ENCODE data around the gene ORC6. TPM values are rescaled to one million over a fixed set of nuclear protein-coding genes. Genes with fewer than 3 reads are reported as not detected.
A peak's percentile ranks its signal among the peaks of the same experiment; 100 is the strongest.

The ORC6 gene
- total and polyA plus RNA-seq, 9 of the 15 experiments (the other 6 are each of a cell fraction or from before 2014, with no cell fraction given), result 18.7 to 71.4 (median 47.0) TPM

DNA sequence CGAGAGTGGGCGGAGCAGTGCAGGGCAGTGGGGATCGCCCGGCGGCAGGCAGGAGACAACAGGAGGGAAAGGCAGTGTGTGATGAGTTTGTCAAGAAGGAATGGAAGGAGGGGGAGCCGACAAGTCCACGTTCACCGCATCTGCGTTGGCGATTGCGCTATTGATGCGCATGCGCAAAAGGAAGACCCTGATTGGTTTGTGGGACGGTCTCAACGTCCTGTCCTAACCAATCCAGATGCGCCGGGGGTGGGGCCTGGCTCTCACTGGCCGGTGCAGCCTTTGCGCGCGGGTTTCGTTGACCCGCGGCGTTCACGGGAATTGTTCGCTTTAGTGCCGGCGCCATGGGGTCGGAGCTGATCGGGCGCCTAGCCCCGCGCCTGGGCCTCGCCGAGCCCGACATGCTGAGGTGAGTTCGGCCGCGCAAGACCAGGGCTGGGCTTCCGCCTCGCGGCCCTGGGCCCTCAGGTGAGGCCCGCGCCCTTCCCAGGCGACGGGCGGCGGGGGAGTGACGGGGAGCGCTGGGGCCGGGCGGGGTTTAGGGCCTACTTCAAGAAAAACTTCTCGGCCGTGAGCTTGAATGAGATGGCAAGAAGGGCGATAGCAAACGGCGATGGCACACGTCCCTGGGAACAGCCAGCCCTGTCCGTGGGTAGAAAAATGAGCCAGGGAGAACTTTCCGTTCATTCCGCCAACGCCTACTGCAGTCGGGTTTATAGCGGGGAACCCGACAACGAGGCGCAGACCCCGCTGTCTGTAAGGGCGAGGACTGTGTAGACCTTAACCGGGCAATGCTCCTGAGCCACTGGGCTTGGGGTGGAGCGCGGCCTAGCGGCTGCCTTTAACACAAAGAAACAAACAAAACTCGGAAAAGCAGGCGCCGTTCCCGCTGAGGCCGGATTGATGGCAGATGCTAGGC lies at the start of gene ORC6 (continued):
- TF ChIP-seq JUND (IDR thresholded peaks at IDR 0.05; ENCODE audit: borderline replicate concordance, low read depth, low read length) (no peak), JUND (tag; IDR thresholded peaks at IDR 0.05; ENCODE audit: borderline replicate concordance, low read depth, low read length) (no peak; the same call in 2 of the 3 replicates), ZNF146 (CRISPR knock-in tag; IDR thresholded peaks at IDR 0.05; ENCODE audit: unreplicated experiment) (no peak), ZNF174 (CRISPR knock-in tag; IDR thresholded peaks at IDR 0.05) (no peak), DDX20 (tag; IDR thresholded peaks at IDR 0.05; ENCODE audit: low read depth) (no peak), RCOR1 (IDR thresholded peaks at IDR 0.05; ENCODE audit: borderline replicate concordance in 1 of 2, low read depth in 2 of 2, low read length in 2 of 2) (no peak), POLR2AphosphoS5 (IDR thresholded peaks at IDR 0.05; ENCODE audit: control insufficient read depth, insufficient read depth, low read depth, low read length) (peak; percentile 68), HOXB6 (CRISPR knock-in tag; IDR thresholded peaks at IDR 0.05; ENCODE audit: borderline replicate concordance) (no peak), CBX1 (IDR thresholded peaks at IDR 0.05; ENCODE audit: low read depth) (0 out of 2 replicates have a peak, but pooled peaks have one; percentile 22), PHB (CRISPR knock-in tag; IDR thresholded peaks at IDR 0.05) (no peak), POLR2A (conservative IDR thresholded peaks at IDR 0.05) (peak; percentile 80), ZNF121 (CRISPR knock-in tag; conservative IDR thresholded peaks at IDR 0.05) (no peak), ZNF133 (CRISPR knock-in tag; IDR thresholded peaks at IDR 0.05) (no peak), MAZ (CRISPR knock-in tag; conservative IDR thresholded peaks at IDR 0.05 in 1 of 2, IDR thresholded peaks at IDR 0.05 in 1 of 2) (peak in 1 of 2 experiments; percentile 30; a peak in 1 of 4 replicates), THRAP3 (IDR thresholded peaks at IDR 0.05; ENCODE audit: borderline replicate concordance) (no peak)
- TF ChIP-seq, protein P1, sequence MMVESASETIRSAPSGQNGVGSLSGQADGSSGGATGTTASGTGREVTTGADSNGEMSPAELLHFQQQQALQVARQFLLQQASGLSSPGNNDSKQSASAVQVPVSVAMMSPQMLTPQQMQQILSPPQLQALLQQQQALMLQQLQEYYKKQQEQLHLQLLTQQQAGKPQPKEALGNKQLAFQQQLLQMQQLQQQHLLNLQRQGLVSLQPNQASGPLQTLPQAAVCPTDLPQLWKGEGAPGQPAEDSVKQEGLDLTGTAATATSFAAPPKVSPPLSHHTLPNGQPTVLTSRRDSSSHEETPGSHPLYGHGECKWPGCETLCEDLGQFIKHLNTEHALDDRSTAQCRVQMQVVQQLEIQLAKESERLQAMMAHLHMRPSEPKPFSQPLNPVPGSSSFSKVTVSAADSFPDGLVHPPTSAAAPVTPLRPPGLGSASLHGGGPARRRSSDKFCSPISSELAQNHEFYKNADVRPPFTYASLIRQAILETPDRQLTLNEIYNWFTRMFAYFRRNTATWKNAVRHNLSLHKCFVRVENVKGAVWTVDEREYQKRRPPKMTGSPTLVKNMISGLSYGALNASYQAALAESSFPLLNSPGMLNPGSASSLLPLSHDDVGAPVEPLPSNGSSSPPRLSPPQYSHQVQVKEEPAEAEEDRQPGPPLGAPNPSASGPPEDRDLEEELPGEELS (CRISPR knock-in tag; IDR thresholded peaks at IDR 0.05; ENCODE audit: borderline replicate concordance), result no peak
- TF ChIP-seq, protein P2, sequence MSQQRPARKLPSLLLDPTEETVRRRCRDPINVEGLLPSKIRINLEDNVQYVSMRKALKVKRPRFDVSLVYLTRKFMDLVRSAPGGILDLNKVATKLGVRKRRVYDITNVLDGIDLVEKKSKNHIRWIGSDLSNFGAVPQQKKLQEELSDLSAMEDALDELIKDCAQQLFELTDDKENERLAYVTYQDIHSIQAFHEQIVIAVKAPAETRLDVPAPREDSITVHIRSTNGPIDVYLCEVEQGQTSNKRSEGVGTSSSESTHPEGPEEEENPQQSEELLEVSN (IDR thresholded peaks at IDR 0.05; ENCODE audit: borderline replicate concordance in 1 of 2, extremely low read depth in 1 of 2, insufficient read depth in 1 of 2, insufficient read length in 1 of 2, low read depth in 1 of 2, low read length in 1 of 2, poor library complexity in 1 of 2, severe bottlenecking in 1 of 2), result peak; percentile 63 to 86
- TF ChIP-seq, protein P3, sequence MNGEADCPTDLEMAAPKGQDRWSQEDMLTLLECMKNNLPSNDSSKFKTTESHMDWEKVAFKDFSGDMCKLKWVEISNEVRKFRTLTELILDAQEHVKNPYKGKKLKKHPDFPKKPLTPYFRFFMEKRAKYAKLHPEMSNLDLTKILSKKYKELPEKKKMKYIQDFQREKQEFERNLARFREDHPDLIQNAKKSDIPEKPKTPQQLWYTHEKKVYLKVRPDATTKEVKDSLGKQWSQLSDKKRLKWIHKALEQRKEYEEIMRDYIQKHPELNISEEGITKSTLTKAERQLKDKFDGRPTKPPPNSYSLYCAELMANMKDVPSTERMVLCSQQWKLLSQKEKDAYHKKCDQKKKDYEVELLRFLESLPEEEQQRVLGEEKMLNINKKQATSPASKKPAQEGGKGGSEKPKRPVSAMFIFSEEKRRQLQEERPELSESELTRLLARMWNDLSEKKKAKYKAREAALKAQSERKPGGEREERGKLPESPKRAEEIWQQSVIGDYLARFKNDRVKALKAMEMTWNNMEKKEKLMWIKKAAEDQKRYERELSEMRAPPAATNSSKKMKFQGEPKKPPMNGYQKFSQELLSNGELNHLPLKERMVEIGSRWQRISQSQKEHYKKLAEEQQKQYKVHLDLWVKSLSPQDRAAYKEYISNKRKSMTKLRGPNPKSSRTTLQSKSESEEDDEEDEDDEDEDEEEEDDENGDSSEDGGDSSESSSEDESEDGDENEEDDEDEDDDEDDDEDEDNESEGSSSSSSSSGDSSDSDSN (IDR thresholded peaks at IDR 0.05; ENCODE audit: borderline replicate concordance in 1 of 2, low read depth in 2 of 2, low read length in 2 of 2), result 0 out of 4 replicates have a peak, but pooled peaks of 1 of the 2 experiments have one; percentile 61
- TF ChIP-seq, protein P4, sequence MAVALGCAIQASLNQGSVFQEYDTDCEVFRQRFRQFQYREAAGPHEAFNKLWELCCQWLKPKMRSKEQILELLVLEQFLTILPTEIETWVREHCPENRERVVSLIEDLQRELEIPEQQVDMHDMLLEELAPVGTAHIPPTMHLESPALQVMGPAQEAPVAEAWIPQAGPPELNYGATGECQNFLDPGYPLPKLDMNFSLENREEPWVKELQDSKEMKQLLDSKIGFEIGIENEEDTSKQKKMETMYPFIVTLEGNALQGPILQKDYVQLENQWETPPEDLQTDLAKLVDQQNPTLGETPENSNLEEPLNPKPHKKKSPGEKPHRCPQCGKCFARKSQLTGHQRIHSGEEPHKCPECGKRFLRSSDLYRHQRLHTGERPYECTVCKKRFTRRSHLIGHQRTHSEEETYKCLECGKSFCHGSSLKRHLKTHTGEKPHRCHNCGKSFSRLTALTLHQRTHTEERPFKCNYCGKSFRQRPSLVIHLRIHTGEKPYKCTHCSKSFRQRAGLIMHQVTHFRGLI (CRISPR knock-in tag; IDR thresholded peaks at IDR 0.05), result no peak
